Activated B cell treated with CpG ODN at 0.5 μM for 24 hours (primary cell): ENCODE measurements around the gene PRR23B. TPM values are rescaled to one million over a fixed set of nuclear protein-coding genes. Genes with fewer than 3 reads are reported as not detected.

Experiments
- ATAC-seq: fragments of 200-7000 bp; cut with Tn5 transposase; one replicate; pipeline ENCODE4 v1.10.0; 2021; ENCODE audit warnings: low read depth, mild to moderate bottlenecking, moderate library complexity
- CTCF ChIA-PET: fragments of 350-600 bp; sonication (Branson Sonifier 250); formaldehyde crosslinking; loops from one replicate; lab custom pipeline; 2021; ENCODE audit warnings: antibody characterized with exemption; lab: Charles Lee
- POLR2A ChIA-PET: fragments of 350-600 bp; sonication (Branson Sonifier 250); formaldehyde crosslinking; loops from one replicate; lab custom pipeline; 2021; ENCODE audit warnings: antibody characterized with exemption; lab: Charles Lee
- DNase-seq: peaks from one replicate; pipeline ENCODE4 v3.0.0; 2022
- H3K27ac Mint-ChIP-seq: one replicate; pipeline ENCODE4 v1.8.0; 2020; ENCODE audit warnings: mixed read lengths
- H3K27me3 Mint-ChIP-seq: one replicate; pipeline ENCODE4 v1.8.0; 2021; ENCODE audit warnings: mixed read lengths
- H3K36me3 Mint-ChIP-seq: one replicate; pipeline ENCODE4 v1.8.0; 2021; ENCODE audit warnings: low read depth, mixed read lengths
- H3K4me1 Mint-ChIP-seq: one replicate; pipeline ENCODE4 v1.8.0; 2021; ENCODE audit warnings: mixed read lengths
- H3K4me3 Mint-ChIP-seq: one replicate; pipeline ENCODE4 v1.8.0; 2020; ENCODE audit warnings: mild to moderate bottlenecking, mixed read lengths
- H3K9me3 Mint-ChIP-seq: one replicate; pipeline ENCODE4 v1.8.0; 2020; ENCODE audit warnings: mixed read lengths
- intact Hi-C: fragments of 100-400 bp; cut with micrococcal nuclease; formaldehyde crosslinking; loops from one replicate; pipeline ENCODE4 v1.15.1; 2024
- total RNA-seq: library from RNA; stranded (reverse); gene quantifications from 2 replicates; pipeline ENCODE4 v1.2.3, GENCODE V29; 2022
- TF ChIP-seq, protein P1 (sequence below): fragments of 200-600 bp; IDR thresholded peaks from one replicate; pipeline ENCODE4 v1.8.0; 2022; ENCODE audit warnings: antibody characterized with exemption, mild to moderate bottlenecking

PRR23B gene
- total RNA-seq, 1 donor from 2014 or later = not detected

DNA sequence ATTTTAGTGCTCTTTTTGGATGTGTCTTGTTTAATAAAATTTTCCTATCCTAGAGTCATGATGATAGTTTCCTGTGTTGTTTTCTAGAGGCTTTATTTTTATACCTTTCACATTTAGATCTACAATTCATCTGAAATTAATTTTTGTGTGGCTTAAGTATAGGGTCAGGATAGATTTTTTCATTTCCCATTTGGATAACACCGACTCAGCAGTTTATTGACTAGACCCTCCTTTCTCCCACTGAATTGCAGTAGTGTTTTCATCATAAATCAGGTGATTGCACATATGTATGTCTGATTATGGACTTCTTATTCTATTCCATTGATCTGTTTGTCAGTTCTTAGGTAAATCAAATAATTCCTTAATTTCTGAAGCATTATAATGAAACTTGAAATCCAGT, 25.0 kb downstream of the PRR23B start:
- ATAC-seq (no peak), DNase-seq (no peak)
- intact Hi-C loops = no loop called here
- Mint-ChIP-seq H3K4me1 (no peaks in the 10 kb centered on the region), H3K9me3 (peaks cover 7% of the 10 kb centered on the region), H3K27me3 (peaks cover 6% of the 10 kb centered on the region), H3K36me3 (no peaks in the 10 kb centered on the region), H3K4me3 (no peak overlapping the region), H3K27ac (no peak overlapping the region)
- ChIA-PET CTCF (no interaction called here), POLR2A (no interaction called here)
- TF ChIP-seq, protein P1, sequence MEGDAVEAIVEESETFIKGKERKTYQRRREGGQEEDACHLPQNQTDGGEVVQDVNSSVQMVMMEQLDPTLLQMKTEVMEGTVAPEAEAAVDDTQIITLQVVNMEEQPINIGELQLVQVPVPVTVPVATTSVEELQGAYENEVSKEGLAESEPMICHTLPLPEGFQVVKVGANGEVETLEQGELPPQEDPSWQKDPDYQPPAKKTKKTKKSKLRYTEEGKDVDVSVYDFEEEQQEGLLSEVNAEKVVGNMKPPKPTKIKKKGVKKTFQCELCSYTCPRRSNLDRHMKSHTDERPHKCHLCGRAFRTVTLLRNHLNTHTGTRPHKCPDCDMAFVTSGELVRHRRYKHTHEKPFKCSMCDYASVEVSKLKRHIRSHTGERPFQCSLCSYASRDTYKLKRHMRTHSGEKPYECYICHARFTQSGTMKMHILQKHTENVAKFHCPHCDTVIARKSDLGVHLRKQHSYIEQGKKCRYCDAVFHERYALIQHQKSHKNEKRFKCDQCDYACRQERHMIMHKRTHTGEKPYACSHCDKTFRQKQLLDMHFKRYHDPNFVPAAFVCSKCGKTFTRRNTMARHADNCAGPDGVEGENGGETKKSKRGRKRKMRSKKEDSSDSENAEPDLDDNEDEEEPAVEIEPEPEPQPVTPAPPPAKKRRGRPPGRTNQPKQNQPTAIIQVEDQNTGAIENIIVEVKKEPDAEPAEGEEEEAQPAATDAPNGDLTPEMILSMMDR = no peak

- Mint-ChIP-seq H3K36me3 (no peaks in the 10 kb centered on the region), H3K27ac (no peak overlapping the region), H3K9me3 (no peaks in the 10 kb centered on the region), H3K4me3 (no peak overlapping the region), H3K27me3 (peaks cover 2% of the 10 kb centered on the region), H3K4me1 (no peaks in the 10 kb centered on the region)
- ChIA-PET CTCF (no interaction called here), POLR2A (interaction anchor here (0.6 kb wide), 1 partner anchor 268 kb away, joined by 4 read pairs; no protein-coding TSS in a partner anchor)
- DNase-seq = no peak
- TF ChIP-seq, protein P1 = no peak
- no peak for ATAC-seq
- intact Hi-C loops = no loop called here
Observed at GRCh38 chr3:138987181-138987580, 33.5 kb downstream of the PRR23B start.

DNA sequence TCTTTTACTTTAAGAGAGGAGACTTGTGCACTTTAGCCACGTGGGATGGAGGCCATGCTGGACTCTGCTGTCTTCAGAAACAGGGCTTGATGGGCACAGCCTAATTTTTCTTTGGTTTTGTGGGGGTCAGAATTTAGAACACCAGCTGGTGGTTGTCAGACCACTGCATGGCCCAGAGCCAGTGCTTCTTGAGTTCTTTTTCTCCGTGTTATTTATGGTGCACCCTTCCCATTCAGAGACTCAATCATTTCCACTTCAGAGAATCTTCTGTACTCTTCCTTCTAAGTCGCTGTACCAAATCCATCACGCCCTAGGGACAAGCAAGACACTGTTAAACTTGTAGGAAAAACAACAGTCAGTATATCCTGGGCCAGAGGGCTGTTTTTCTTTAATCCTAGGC, 34.8 kb downstream of the PRR23B start:
- no peaks in the 10 kb centered on the region for H3K36me3 Mint-ChIP-seq
- no peak for DNase-seq
- ChIA-PET CTCF (no interaction called here), POLR2A (no interaction called here)
- H3K4me3 Mint-ChIP-seq = no peak overlapping the region
- no peak overlapping the region for H3K27ac Mint-ChIP-seq
- H3K9me3 Mint-ChIP-seq = no peaks in the 10 kb centered on the region
- no peaks in the 10 kb centered on the region for H3K4me1 Mint-ChIP-seq
- no peak for ATAC-seq
- intact Hi-C loops = no loop called here
- TF ChIP-seq, protein P1 = no peak
- peaks cover 2% of the 10 kb centered on the region for H3K27me3 Mint-ChIP-seq

- no peaks in the 10 kb centered on the region for H3K9me3 Mint-ChIP-seq
- no peak overlapping the region for H3K4me3 Mint-ChIP-seq
- no peak for DNase-seq
- no peak for ATAC-seq
- POLR2A ChIA-PET = no interaction called here
- H3K36me3 Mint-ChIP-seq = no peaks in the 10 kb centered on the region
- TF ChIP-seq, protein P1 = no peak
- no peak overlapping the region for H3K27ac Mint-ChIP-seq
- intact Hi-C loops = no loop called here
- H3K27me3 Mint-ChIP-seq = peaks cover 2% of the 10 kb centered on the region
- CTCF ChIA-PET = no interaction called here
- H3K4me1 Mint-ChIP-seq = no peaks in the 10 kb centered on the region
Observed at GRCh38 chr3:138984816-138985215, 35.9 kb downstream of the PRR23B start.

GRCh38 chr3:138976047-138976446, 44.7 kb downstream of the PRR23B start:
- H3K4me3 Mint-ChIP-seq = no peak overlapping the region
- CTCF ChIA-PET = no interaction called here
- H3K27ac Mint-ChIP-seq = no peak overlapping the region

More at GRCh38 chr3:138976047-138976446, 44.7 kb downstream of the PRR23B start:
- TF ChIP-seq, protein P1 = no peak
- Mint-ChIP-seq H3K9me3 (no peaks in the 10 kb centered on the region), H3K4me1 (no peaks in the 10 kb centered on the region), H3K27me3 (peaks cover 6% of the 10 kb centered on the region), H3K36me3 (no peaks in the 10 kb centered on the region)
- no peak for DNase-seq
- intact Hi-C loops = no loop called here
- ATAC-seq = no peak
- POLR2A ChIA-PET = no interaction called here
